A549 (cell line): ENCODE results near the gene TERB2. TPM values are rescaled to one million over a fixed set of nuclear protein-coding genes. Genes with fewer than 3 reads are reported as not detected.
A peak's percentile ranks its signal among the peaks of the same experiment; 100 is the strongest.
"Not testable (repeated sequence)": the region's sequence is repeated elsewhere in the genome, so short reads cannot be mapped to it uniquely, and the experiment has no call there.

ENCODE experiments used
- ATAC-seq, 2 experiments: fragments of 200-7000 bp in 1 of 2; fragments of >200 bp in 1 of 2; cut with Nextera tagmentation in 1 of 2; cut with Tn5 transposase in 1 of 2; 3 replicates each; pipeline versions ENCODE4 v1.8.0 to v1.9.1; 2018 to 2020; ENCODE audit warnings: mild to moderate bottlenecking in 1 of 2, moderate library complexity in 1 of 2
- CTCF ChIA-PET: fragments of 300-600 bp; sonication (Branson Sonifier 250); formaldehyde crosslinking; extraction: SDS; loops from one replicate; lab custom pipeline; 2021; ENCODE audit warnings: antibody characterized with exemption, inconsistent platforms; lab: Yijun Ruan, JAX
- POLR2A ChIA-PET: fragments of 350-600 bp; formaldehyde crosslinking; extraction: SDS; loops from one replicate; lab custom pipeline; 2021; ENCODE audit warnings: antibody characterized with exemption, inconsistent platforms; lab: Yijun Ruan, JAX
- DNase-seq, 2 experiments: peaks; one replicate each; pipeline versions ENCODE4 v3.0.0 to v3.0.0-alpha.2; 2011 to 2016; ENCODE audit warnings: low read depth in 1 of 2, low spot score in 1 of 2
- FAIRE-seq: peaks from 2 replicates; lab custom pipeline; 2011; peaks lifted over from hg19 to GRCh38; lab: Jason Lieb, UNC
- H3K27ac ChIP-seq, 2 experiments: fragments of >200 bp; sonication (Bioruptor Twin); formaldehyde crosslinking; 3 replicates each; pipeline ENCODE4 v1.5.1; 2016 to 2017
- H3K4me1 ChIP-seq: fragments of >200 bp; sonication (Bioruptor Twin); formaldehyde crosslinking; 3 replicates; pipeline ENCODE4 v1.6.1; 2016
- H3K4me2 ChIP-seq: fragments of >200 bp; sonication (Bioruptor Twin); formaldehyde crosslinking; 3 replicates; pipeline ENCODE4 v1.6.1; 2016
- H3K4me3 ChIP-seq: fragments of >200 bp; sonication (Bioruptor Twin); formaldehyde crosslinking; 3 replicates; pipeline ENCODE4 v1.5.1; 2016
- H3K9me3 ChIP-seq: fragments of >200 bp; sonication (Bioruptor Twin); formaldehyde crosslinking; 3 replicates; pipeline ENCODE4 v1.6.1; 2016
- FOSL2 ChIP-seq, 2 experiments: fragments of 450-650 bp in 1 of 2; fragments of >200 bp in 1 of 2; sonication (Bioruptor Twin) in 1 of 2; formaldehyde crosslinking; IDR thresholded peaks; 2 replicates each; pipeline versions ENCODE4 v1.5.0 to v1.6.1; 2016 to 2020; ENCODE audit warnings: mild to moderate bottlenecking in 1 of 2, moderate library complexity in 1 of 2
- WGBS: methylation state at CpG from one replicate; pipeline ENCODE4 v1.1.6; 2017; ENCODE audit errors: missing lambda C conversion rate; 5-methylcytosine and 5-hydroxymethylcytosine counted together
- polyA plus RNA-seq, 4 experiments: library from polyadenylated mRNA; depleted of rRNA in 3 of 4; stranded (reverse); fragments of >200 nt; fragmentation: RNase III in 1 of 4; extraction: RNeasy Plus Mini Kit Qiagen cat#74134 plus additional on column Dnase treatment in 1 of 4; gene quantifications; 2 replicates in 3 of 4; 3 replicates in 1 of 4; pipeline ENCODE4 v1.2.3, GENCODE V29; 2011 to 2017

The TERB2 gene
- polyA plus RNA-seq, 2 of the 4 experiments (the other 2 are of a cell fraction), result not detected

DNA sequence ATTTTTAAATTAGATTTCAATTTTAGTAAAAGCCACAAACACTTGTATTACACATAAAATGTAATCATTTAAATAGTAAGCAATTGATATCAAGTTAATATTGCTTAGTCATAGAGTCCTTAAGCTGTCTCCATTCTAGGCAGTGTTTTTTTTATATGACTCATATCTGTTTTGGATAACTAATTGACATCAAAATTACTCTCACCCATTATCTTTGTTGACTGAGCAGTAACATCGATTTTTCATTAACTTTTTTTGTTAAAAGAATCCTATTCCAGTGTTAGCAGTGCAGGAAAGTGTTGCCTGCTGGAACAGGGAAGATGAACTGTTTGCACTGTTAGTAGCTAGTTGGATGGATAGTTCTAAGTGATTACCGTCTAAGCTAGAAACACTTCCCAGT, 21.3 kb downstream of the TERB2 start:
- DNase-seq; H3K9me3 ChIP-seq; H3K4me3 ChIP-seq; ATAC-seq; FAIRE-seq; CTCF ChIA-PET; H3K27ac ChIP-seq; H3K4me2 ChIP-seq; H3K4me1 ChIP-seq; POLR2A ChIA-PET; TF ChIP-seq FOSL2 (IDR thresholded peaks at IDR 0.05): not testable (repeated sequence)
- 6% methylated on average over 2 of the region's 2 CpGs for WGBS
- peak; percentile 37; the same call in 1 of the 2 replicates for TF ChIP-seq FOSL2 (CRISPR knock-in tag; IDR thresholded peaks at IDR 0.05)
- TF ChIP-seq, all 56 proteins: peak for 1; not testable (repeated sequence) for 55

DNA sequence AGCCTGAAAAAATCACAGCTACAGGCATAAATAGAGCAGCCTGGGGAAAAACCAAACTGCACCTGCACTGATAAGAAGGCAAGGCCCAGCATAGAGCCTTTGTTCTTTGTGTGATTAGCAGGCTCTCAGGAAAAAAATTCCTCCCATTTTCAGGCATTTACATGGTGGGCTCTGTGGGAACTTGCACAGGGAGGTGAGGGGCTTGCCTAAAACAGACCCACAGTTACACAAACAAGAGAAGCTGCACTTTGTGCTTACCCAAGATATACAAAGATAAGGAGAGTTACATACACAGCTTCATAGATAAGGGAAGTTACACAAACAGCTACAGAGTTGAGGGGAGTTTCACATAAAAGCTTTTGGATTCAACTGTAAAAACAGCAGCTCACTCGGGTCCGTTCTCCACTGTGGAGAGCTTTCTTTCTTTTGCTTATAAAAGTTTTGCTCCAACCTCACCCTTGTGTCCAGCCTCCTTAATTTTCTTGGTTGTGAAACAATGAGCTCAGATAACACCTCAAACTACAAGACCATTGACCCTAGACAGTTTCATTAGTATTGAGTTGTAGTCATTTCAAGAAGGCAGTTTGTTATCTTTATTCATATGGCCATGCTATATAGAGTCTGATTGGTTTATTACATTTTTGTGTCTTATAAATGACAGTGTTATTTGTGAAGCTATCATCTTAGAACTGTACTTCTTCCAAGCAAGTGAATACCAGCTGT, 23.3 kb downstream of the TERB2 start:
- FAIRE-seq, H3K4me1 ChIP-seq, POLR2A ChIA-PET, H3K4me2 ChIP-seq, H3K27ac ChIP-seq, DNase-seq, CTCF ChIA-PET, H3K9me3 ChIP-seq, ATAC-seq, H3K4me3 ChIP-seq: not testable (repeated sequence)
- 46% methylated on average over 2 of the region's 2 CpGs for WGBS

DNA sequence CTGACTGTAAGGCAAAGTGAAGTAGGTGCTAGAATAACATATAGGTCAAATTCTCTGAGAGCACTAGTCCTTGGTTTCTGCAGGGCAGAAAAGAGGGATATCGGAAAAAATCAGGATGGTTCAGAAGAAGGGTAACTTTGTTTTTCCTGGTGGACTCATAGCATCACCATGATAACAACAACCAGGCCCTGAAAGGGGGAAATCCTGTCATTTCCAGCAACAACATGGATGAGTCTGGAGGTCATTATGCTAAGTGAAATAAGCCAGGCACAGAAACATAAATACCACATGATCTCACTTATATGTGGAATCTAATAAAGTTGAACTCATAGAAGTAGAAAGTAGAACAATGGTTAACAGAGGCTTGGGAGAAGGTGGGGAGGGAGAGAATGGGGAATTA, 27.7 kb downstream of the TERB2 start:
- WGBS, result 97% methylated on average over 1 of the region's 1 CpG
- CTCF ChIA-PET, H3K4me2 ChIP-seq, H3K4me3 ChIP-seq, FAIRE-seq, H3K9me3 ChIP-seq, ATAC-seq, DNase-seq, POLR2A ChIA-PET, H3K27ac ChIP-seq, H3K4me1 ChIP-seq: not testable (repeated sequence)

DNA sequence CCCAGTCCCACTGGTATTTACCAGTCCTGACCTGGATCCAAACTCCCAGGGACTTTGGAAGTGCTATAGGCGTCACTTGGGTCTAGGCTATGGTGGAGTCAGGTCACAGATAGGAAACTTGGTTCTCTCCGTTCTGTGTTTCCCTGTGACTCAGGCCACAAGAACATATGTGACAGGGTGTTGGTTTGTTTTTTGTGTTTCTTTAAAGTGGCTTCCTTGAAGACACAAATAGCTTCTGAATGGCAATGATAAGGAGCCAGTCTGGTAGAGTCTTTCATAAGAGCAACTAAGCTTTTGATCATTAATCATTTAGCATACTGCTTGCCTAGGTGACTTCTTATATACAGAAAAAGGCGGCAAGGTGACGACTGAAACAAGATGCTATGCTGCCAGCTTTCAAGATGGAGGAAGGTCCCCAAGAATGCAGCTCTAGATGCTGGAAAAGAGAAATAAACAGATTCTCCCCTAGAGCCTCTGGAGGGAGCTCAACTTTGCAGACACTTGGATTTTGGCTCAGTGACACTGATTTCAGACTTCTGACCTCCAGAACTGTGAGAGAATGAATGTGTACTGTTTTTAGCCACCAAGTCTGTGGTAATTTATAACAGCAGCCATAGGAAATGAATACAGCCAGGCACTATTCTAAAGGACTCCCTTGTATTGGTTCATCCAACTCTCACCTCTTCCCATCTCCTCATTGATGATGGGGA, 30.0 kb downstream of the TERB2 start:
- H3K9me3 ChIP-seq, POLR2A ChIA-PET, CTCF ChIA-PET, FAIRE-seq, ATAC-seq, H3K4me2 ChIP-seq, DNase-seq, H3K27ac ChIP-seq, H3K4me3 ChIP-seq, H3K4me1 ChIP-seq: not testable (repeated sequence)
- WGBS, result 57% methylated on average over 4 of the region's 4 CpGs

DNA sequence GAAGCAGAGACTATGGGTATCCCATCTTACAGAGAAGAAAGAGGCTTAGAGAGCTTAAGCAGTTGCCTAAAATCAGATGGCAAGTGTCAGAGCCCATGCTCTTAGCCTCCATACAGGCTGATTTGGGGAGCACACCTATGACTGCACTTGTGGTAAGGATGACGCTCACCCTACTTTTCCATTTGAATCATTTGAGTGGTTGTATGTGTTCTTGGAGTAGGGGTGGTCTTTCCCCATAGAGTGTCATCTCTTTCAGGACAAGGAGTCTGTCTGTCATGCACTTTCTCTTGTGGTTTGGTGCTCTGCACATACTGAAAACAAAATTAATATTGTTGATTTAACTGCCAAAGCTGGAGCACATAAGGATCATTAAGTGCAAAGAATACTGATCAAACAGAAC, 31.2 kb downstream of the TERB2 start:
- POLR2A ChIA-PET, H3K27ac ChIP-seq, H3K4me3 ChIP-seq, DNase-seq, H3K4me2 ChIP-seq, CTCF ChIA-PET, H3K9me3 ChIP-seq, ATAC-seq, H3K4me1 ChIP-seq: not testable (repeated sequence)
- peak; percentile 13 for FAIRE-seq
- 0% methylated on average over 1 of the region's 1 CpG for WGBS

DNA sequence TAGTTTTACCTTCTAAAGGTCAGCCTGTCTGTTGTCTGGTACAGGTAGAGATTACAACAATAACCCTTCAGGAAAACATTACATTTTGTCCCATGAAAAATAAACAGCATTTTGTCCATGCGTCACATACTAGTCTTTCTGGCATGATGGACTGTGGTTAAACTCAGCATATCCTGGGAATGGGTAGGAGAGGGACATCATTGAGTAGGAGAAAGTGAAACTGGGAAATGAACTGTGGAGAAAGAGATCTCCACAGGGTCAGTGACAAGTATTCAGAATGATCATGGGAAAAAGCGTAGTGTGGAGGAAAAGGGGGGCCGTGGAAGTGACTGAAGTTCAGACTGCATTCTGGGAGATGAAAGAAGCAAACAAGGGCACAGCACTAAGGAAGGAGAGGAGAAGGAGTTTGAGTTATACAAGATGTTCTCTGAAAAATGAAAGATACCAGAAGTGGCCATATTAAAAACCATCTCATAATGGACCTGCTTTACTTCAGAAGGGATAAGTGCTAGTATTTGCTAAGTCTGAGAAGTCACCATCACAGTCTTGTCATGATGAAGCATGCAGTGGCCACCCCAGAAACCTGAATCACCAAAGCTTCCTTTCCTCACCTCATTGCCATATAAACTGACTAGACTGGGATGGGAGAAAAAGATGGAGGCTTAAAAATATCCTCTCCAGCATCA, 31.8 kb downstream of the TERB2 start:
- POLR2A ChIA-PET, FAIRE-seq: not testable (repeated sequence)

DNA sequence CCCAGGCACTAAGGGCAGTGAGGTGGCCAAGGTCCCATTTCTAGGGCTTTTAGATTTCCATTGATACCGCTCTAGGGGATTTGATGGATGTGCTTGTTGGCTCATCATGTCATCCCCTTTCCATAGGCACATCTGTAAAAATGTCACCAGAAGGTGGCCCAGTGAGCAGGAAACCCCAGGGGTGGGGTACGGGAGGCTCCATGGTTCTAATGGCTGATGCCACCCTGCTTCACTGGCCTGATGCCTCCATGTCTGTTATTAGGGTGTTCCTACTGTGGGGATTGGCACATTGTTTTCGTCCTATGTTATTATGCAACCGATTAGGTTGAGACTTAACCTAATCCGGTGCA, 32.4 kb downstream of the TERB2 start:
- DNase-seq, H3K9me3 ChIP-seq, H3K27ac ChIP-seq, ATAC-seq, H3K4me1 ChIP-seq, POLR2A ChIA-PET, H3K4me2 ChIP-seq, FAIRE-seq, CTCF ChIA-PET, H3K4me3 ChIP-seq: not testable (repeated sequence)
- 64% methylated on average over 5 of the region's 5 CpGs for WGBS

More for the DNA sequence above, 31.8 kb downstream of the TERB2 start:
- H3K4me1 ChIP-seq, H3K27ac ChIP-seq, CTCF ChIA-PET, H3K9me3 ChIP-seq, H3K4me3 ChIP-seq, ATAC-seq, H3K4me2 ChIP-seq, DNase-seq: not testable (repeated sequence)
- WGBS, result 88% methylated on average over 1 of the region's 3 CpGs

DNA sequence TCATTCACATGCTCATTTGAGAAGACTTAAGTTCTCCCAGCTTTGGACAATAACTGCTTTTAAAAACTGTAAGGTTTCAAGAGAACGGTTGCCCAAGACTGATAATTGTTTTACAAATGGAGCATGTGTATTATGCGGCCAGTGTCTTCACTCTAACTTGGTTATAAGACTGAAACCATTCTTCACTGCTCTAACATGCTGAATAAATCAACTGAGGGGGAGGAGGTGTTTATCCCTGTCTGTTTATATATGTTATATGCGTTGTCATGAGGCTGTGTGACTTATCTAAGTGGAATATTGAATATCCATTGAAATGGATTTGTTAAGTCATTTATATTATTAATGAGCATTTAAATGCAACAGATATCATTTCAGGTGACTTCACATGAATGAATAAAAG, 41.1 kb downstream of the TERB2 start:
- FAIRE-seq, H3K9me3 ChIP-seq, ATAC-seq, CTCF ChIA-PET, POLR2A ChIA-PET, DNase-seq, H3K4me3 ChIP-seq, H3K4me2 ChIP-seq, H3K27ac ChIP-seq, H3K4me1 ChIP-seq: not testable (repeated sequence)
- 69% methylated on average over 3 of the region's 3 CpGs for WGBS
